NB4 (cell line): ENCODE measurements around the gene SLC6A18.
"Not testable (repeated sequence)": the region's sequence is repeated elsewhere in the genome, so short reads cannot be mapped to it uniquely, and the experiment has no call there.

Source experiments
- DNase-seq: peaks from one replicate; pipeline ENCODE4 v3.0.0; 2010; ENCODE audit warnings: low read depth
- H3K4me3 ChIP-seq: one replicate; pipeline ENCODE4 v1.5.1; 2011; ENCODE audit warnings: mild to moderate bottlenecking, low read depth, low read length, moderate library complexity
- CTCF ChIP-seq: IDR thresholded peaks from one replicate; pipeline ENCODE4 v1.5.1; 2012; ENCODE audit warnings: low read depth, low read length
- MAX ChIP-seq: IDR thresholded peaks from 2 replicates; pipeline ENCODE4 v1.6.1; 2011; ENCODE audit warnings: low read depth, low read length
- MYC ChIP-seq: IDR thresholded peaks from 2 replicates; pipeline ENCODE4 v1.6.1; 2011; ENCODE audit warnings: low read depth, low read length
- POLR2A ChIP-seq: IDR thresholded peaks from 2 replicates; pipeline ENCODE4 v1.6.1; 2011; ENCODE audit warnings: mild to moderate bottlenecking; ENCODE audit not compliant: insufficient read length; ENCODE audit errors: extremely low read depth

The SLC6A18 gene

GRCh38 chr5:1272201-1272600, 47.0 kb downstream of the SLC6A18 start:
- no peak for TF ChIP-seq MYC
- TF ChIP-seq POLR2A: no peak
- TF ChIP-seq MAX: no peak
- TF ChIP-seq CTCF: no peak
- no peak overlapping the region for H3K4me3 ChIP-seq
- DNase-seq: no peak

- TF ChIP-seq MAX (no peak), POLR2A (no peak), MYC (no peak), CTCF (no peak)
- DNase-seq: no peak
- H3K4me3 ChIP-seq: no peak overlapping the region
Observed at GRCh38 chr5:1273745-1274144, 48.6 kb downstream of the SLC6A18 start.

GRCh38 chr5:1274471-1274870, 49.3 kb downstream of the SLC6A18 start:
- no peak overlapping the region for H3K4me3 ChIP-seq
- TF ChIP-seq POLR2A (no peak), MAX (no peak), CTCF (no peak), MYC (no peak)
- DNase-seq: no peak

GRCh38 chr5:1275397-1276391, 50.5 kb downstream of the SLC6A18 start:
- H3K4me3 ChIP-seq, DNase-seq: not testable (repeated sequence)

- no peak for TF ChIP-seq POLR2A
- no peak for TF ChIP-seq MAX
- no peak for TF ChIP-seq MYC
- no peak for TF ChIP-seq CTCF
- no peak overlapping the region for H3K4me3 ChIP-seq
- no peak for DNase-seq
Observed at GRCh38 chr5:1276930-1277329, 51.7 kb downstream of the SLC6A18 start.

GRCh38 chr5:1277331-1277730, 52.1 kb downstream of the SLC6A18 start:
- no peak for TF ChIP-seq MYC
- TF ChIP-seq CTCF: no peak
- TF ChIP-seq MAX: no peak
- DNase-seq: no peak
- no peak overlapping the region for H3K4me3 ChIP-seq
